Ectodermal cell (in vitro differentiated cells): ENCODE data around the gene KLK1.
A peak's percentile ranks its signal among the peaks of the same experiment; 100 is the strongest.

Source experiments
- H3K27ac ChIP-seq: 2 replicates; pipeline ENCODE4 v1.7.0; 2013; ENCODE audit warnings: mild to moderate bottlenecking, low read depth, low read length; ENCODE audit not compliant: insufficient read depth, poor library complexity, severe bottlenecking
- H3K27me3 ChIP-seq: 2 replicates; pipeline ENCODE4 v1.7.0; 2013; ENCODE audit warnings: mild to moderate bottlenecking, low read length; ENCODE audit not compliant: insufficient read depth, control insufficient read depth, poor library complexity, severe bottlenecking
- H3K36me3 ChIP-seq: one replicate; pipeline ENCODE4 v1.7.0; 2013; ENCODE audit warnings: low read length; ENCODE audit not compliant: control insufficient read depth, insufficient read depth
- H3K4me1 ChIP-seq: one replicate; pipeline ENCODE4 v1.7.0; 2013; ENCODE audit warnings: low read length; ENCODE audit not compliant: control insufficient read depth, insufficient read depth
- H3K4me3 ChIP-seq: 2 replicates; pipeline ENCODE4 v1.7.0; 2013; ENCODE audit warnings: low read depth, low read length, control low read depth; ENCODE audit not compliant: insufficient read depth
- H3K9me3 ChIP-seq: 2 replicates; pipeline ENCODE4 v1.7.0; 2013; ENCODE audit warnings: mild to moderate bottlenecking, low read length, moderate library complexity; ENCODE audit not compliant: control insufficient read depth
- WGBS, 2 experiments: methylation state at CpG; one replicate each; pipeline ENCODE4 v1.1.7; 2013; ENCODE audit warnings: missing lambda C conversion rate in 2 of 2; 5-methylcytosine and 5-hydroxymethylcytosine counted together

The KLK1 gene

GRCh38 chr19:50837300-50837699, 13.7 kb upstream of the KLK1 start:
- Histone ChIP-seq H3K9me3 (no peaks in the 10 kb centered on the region), H3K27me3 (peaks cover 55% of the 10 kb centered on the region), H3K27ac (no peak overlapping the region), H3K36me3 (no peaks in the 10 kb centered on the region), H3K4me1 (no peaks in the 10 kb centered on the region), H3K4me3 (no peak overlapping the region)
- 89 to 92% methylated on average over 10 of the region's 10 CpGs for WGBS, 2 experiments

DNA sequence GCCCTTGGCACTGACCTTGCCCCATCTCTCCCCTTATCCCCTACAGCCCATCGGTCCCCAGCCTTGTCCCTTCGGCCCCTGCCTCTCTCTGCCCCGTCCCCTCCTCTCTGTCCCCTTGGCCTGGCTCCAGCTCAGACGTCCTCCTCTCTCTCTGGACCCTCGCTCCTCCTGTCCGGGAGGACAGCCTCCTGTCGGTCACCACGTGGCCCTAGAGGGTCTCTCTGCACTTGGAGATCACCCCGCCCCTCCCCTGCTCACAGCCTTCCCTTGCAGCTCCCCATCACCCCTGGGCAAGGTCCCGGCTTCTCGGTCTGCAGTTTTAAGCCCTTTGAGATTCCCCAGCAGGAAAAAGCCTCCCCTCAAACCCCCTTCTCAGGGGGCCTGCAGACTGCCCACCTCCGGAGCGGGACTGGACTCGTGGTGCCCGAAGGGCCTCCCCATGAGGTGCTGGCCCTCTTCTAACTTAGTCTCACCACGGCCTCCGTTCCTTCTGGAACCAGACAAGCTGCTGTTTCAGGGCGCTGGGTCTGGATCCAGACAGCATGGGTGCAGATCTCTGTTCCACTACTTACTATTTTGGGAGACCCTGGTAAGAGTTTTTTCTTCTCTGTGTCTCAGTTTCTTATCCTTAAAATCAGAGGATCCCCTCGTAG, 13.1 kb upstream of the KLK1 start:
- Histone ChIP-seq H3K36me3 (no peaks in the 10 kb centered on the region), H3K9me3 (no peaks in the 10 kb centered on the region), H3K27me3 (peaks cover 51% of the 10 kb centered on the region), H3K4me1 (no peaks in the 10 kb centered on the region), H3K27ac (no peak overlapping the region), H3K4me3 (peak overlapping the region; percentile 44)
- WGBS, 2 experiments = 71% methylated on average over 19 of the region's 19 CpGs

DNA sequence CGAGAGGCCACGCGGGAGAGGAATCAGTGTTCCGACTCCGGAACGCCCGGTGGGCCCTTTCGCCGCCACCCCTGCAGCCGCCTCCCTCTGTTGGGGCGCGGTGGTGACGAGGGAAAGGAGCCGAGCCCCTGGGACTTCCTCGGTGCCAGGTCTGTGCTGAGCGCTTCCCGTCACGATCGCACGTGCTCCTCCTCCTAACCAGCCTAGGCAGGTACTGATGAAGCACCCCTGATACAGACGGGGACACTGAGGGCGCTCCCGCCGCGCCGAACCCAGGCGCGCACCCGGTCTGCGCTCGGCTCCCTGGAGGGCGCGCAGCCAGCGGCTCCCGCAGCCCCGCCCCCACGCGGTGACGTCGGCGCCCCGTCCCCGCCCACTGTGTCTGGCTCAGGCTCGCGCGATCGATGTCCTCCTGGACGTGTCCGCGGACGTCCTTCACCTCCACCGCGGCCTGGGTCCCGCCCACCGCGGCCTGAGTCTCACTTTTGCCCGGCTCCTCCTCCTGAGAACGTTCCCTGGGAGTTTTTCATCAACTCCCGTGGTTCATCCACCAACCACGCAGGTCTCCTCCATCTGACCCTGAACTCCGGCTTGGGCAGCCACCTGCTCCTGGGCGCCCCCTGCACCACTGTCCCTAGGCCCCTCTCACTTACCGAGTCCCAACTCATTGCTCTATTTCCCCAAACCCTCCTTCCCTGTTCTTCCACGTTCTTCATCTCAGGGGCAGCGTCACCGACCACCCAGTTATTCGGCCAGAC, 12.4 kb upstream of the KLK1 start:
- peaks cover 48% of the 10 kb centered on the region for H3K27me3 ChIP-seq
- peak overlapping the region; percentile 44 for H3K4me3 ChIP-seq
- no peaks in the 10 kb centered on the region for H3K9me3 ChIP-seq
- WGBS, 2 experiments = 9 to 10% methylated on average over 67 of the region's 67 CpGs
- H3K4me1 ChIP-seq = no peaks in the 10 kb centered on the region
- no peaks in the 10 kb centered on the region for H3K36me3 ChIP-seq
- no peak overlapping the region for H3K27ac ChIP-seq

DNA sequence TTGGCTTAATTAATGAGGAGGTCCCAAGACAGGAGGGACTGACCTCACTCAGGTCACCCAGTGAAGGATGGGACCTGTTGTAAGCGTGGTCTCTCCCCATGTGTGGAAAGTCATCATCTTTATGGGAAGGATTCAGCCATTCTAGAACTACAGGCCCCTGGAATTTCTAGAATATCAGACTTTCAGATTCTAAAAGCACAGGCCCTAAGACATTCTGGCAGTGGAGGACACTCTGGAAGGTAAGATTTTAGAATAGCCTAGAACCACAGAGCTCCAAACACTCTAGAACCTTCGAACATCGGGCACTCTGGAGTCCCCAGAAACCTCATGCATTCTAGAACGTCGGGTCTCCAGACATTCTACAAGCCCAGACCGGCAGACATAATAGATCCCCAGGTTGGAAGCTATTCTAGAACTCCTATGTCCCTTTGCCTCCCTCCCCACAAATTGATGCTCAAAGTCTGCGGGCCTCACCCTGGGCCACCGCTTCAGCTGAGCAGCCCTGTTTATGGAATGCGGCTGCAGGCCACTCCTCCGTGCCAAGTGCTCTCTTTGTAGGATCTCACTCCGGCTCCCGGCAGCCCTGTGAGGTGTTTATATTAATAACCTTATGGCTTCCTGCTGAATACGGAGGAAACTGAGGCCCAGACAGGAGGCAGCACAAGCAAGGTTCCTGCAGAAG, 11.7 kb upstream of the KLK1 start:
- Histone ChIP-seq H3K9me3 (no peaks in the 10 kb centered on the region), H3K4me3 (peak overlapping the region; percentile 44)

GRCh38 chr19:50833802-50834167, 10.2 kb upstream of the KLK1 start:
- Histone ChIP-seq H3K9me3 (no peaks in the 10 kb centered on the region), H3K27me3 (peaks cover 35% of the 10 kb centered on the region), H3K27ac (no peak overlapping the region), H3K4me3 (no peak overlapping the region), H3K4me1 (no peaks in the 10 kb centered on the region), H3K36me3 (no peaks in the 10 kb centered on the region)
- whole genome bisulfite sequencing, 2 experiments = 90% methylated on average over 6 of the region's 6 CpGs

More for the DNA sequence above, 11.7 kb upstream of the KLK1 start:
- Histone ChIP-seq H3K36me3 (no peaks in the 10 kb centered on the region), H3K27ac (no peak overlapping the region), H3K4me1 (no peaks in the 10 kb centered on the region), H3K27me3 (peaks cover 42% of the 10 kb centered on the region)
- WGBS, 2 experiments = 43 to 47% methylated on average over 13 of the region's 13 CpGs

DNA sequence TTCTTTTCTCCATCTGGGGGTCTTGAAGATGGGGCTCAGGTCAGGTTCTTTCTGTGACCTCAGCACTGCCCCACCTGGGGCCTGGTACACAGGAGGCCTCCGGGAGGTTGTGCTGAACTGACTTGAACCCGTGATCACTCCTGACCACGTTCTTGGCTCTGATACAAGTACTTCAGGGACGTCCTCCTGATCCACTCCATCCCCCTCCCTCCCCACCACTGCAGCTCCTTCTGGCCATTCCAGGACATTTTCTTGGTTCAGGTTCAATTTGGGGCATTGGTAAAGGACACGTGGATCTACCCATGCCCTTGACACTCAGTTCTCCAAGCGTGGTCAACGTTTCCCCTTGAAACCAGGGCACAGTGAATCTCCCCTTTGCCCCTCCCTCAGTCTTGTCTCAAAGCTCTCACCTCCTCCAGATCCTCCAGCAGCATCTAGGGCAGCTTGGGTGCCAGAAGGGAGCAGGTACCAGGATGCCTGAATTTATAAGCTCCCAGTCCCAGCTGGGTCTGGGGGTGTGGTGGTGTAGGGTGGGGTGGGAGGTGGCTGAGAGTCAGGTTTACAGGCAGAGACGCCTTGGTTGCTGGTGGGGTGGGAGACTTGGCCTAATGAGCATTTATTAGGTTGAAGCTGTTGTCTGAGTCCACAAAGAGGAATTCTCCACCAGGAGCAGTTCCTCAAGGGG, 9.7 kb upstream of the KLK1 start, which contains the start of gene KLK15:
Gene KLK15 (minus strand): TSS at position 458 of the 685 bp plus-strand sequence. CDS start 2,082 bp downstream, outside the sequence.
- 81 to 83% methylated on average over 8 of the region's 8 CpGs for WGBS, 2 experiments
- Histone ChIP-seq H3K27ac (no peak within 1 kb of the TSS), H3K4me1 (no peaks in the 10 kb centered on the region), H3K36me3 (no peaks in the 10 kb centered on the region), H3K27me3 (peaks cover 35% of the 10 kb centered on the region), H3K9me3 (no peaks in the 10 kb centered on the region), H3K4me3 (no peak within 1 kb of the TSS)

GRCh38 chr19:50832666-50833065, 9.1 kb upstream of the KLK1 start:
- 89 to 90% methylated on average over 8 of the region's 8 CpGs for WGBS, 2 experiments
- Histone ChIP-seq H3K9me3 (no peaks in the 10 kb centered on the region), H3K36me3 (no peaks in the 10 kb centered on the region), H3K27me3 (peaks cover 35% of the 10 kb centered on the region), H3K4me3 (no peak overlapping the region), H3K4me1 (no peaks in the 10 kb centered on the region), H3K27ac (no peak overlapping the region)

- Histone ChIP-seq H3K27ac (no peak overlapping the region), H3K9me3 (no peaks in the 10 kb centered on the region), H3K4me3 (no peak overlapping the region), H3K4me1 (no peaks in the 10 kb centered on the region), H3K27me3 (peaks cover 21% of the 10 kb centered on the region), H3K36me3 (no peaks in the 10 kb centered on the region)
- WGBS, 2 experiments = 78 to 80% methylated on average over 7 of the region's 7 CpGs
Measured at GRCh38 chr19:50831026-50831396, 7.4 kb upstream of the KLK1 start.

- Histone ChIP-seq H3K27me3 (peaks cover 16% of the 10 kb centered on the region), H3K4me3 (no peak overlapping the region), H3K4me1 (no peaks in the 10 kb centered on the region), H3K27ac (no peak overlapping the region), H3K36me3 (no peaks in the 10 kb centered on the region), H3K9me3 (no peaks in the 10 kb centered on the region)
- WGBS, 2 experiments = 72 to 74% methylated on average over 17 of the region's 17 CpGs
Measured at GRCh38 chr19:50830266-50831025, 6.9 kb upstream of the KLK1 start.
